Activated CD4-positive, alpha-beta memory T cell treated with anti-CD3 and anti-CD28 coated beads, Interleukin-2, amount 10 ng/mL, durations not matched to agents 7 days and 5 days (primary cell): ENCODE measurements around the gene PNP. TPM values are rescaled to one million over a fixed set of nuclear protein-coding genes. Genes with fewer than 3 reads are reported as not detected.

ENCODE experiments used
- CTCF ChIA-PET: fragments of 350-600 bp; sonication (Branson Sonifier 250); formaldehyde crosslinking; loops from one replicate; lab custom pipeline; 2021; ENCODE audit warnings: antibody characterized with exemption, inconsistent platforms; lab: Charles Lee
- POLR2A ChIA-PET: fragments of 350-600 bp; sonication (Branson Sonifier 250); formaldehyde crosslinking; loops from one replicate; lab custom pipeline; 2021; ENCODE audit warnings: antibody characterized with exemption; lab: Charles Lee
- DNase-seq: peaks from one replicate; pipeline ENCODE4 v3.0.0-alpha.2; 2020
- H3K27ac Mint-ChIP-seq: one replicate; pipeline ENCODE4 v1.8.0; 2021; ENCODE audit warnings: mild to moderate bottlenecking, mixed read lengths
- H3K27me3 Mint-ChIP-seq: one replicate; pipeline ENCODE4 v1.8.0; 2021; ENCODE audit warnings: mixed read lengths
- H3K36me3 Mint-ChIP-seq: one replicate; pipeline ENCODE4 v1.8.0; 2021; ENCODE audit warnings: low read depth, mixed read lengths
- H3K4me1 Mint-ChIP-seq: one replicate; pipeline ENCODE4 v1.8.0; 2021; ENCODE audit warnings: mixed read lengths
- H3K4me3 Mint-ChIP-seq: one replicate; pipeline ENCODE4 v1.8.0; 2021; ENCODE audit warnings: mild to moderate bottlenecking, mixed read lengths
- H3K9me3 Mint-ChIP-seq: one replicate; pipeline ENCODE4 v1.8.0; 2021; ENCODE audit warnings: mixed read lengths
- total RNA-seq, 2 experiments: library from RNA; stranded (reverse); gene quantifications; one replicate each; pipeline ENCODE4 v1.2.3, GENCODE V29; 2021

PNP gene
- total RNA-seq: 100 to 1,000 TPM; 207 to 210 TPM

DNA sequence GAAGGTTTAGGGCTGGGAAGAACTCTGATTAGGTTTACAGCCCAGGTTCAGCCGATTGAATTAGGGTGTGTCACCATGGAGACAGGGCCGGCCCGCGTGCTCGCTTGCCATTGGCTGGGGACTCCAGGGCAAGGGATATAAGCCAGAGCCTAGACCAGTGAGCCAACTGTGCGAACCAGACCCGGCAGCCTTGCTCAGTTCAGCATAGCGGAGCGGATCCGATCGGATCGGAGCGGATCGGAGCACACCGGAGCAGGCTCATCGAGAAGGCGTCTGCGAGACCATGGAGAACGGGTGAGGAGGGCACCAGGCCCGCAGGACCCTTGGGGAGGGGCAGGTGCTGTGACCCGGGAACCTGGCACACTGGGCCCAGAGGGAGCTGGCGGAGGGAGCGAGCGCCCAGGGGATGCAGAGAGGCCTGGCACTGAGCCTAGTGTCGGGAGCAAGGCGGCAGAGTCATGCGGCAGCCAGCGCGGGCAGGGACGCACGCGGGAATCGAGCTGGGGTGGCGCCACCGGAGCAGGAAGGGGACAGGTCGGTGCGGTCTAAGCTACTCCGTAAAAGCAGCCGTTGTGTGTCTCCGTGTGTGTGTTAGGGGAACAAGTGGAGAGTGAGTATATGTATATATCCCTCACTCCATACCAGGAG is at the start of gene PNP:
Gene PNP, plus strand, starts transcription at position 165 of the 648 bp plus-strand sequence. Its CDS starts 119 bp downstream, at position 284.
- POLR2A ChIA-PET: interaction anchor here (0.6 to 6.1 kb wide), 27 partner anchors 8 to 215 kb away, joined by 3 to 95 read pairs (median 6); partner anchors contain the start of genes APEX1, CCNB1IP1, OSGEP and PARP2
- DNase-seq: peak; percentile 91
- peaks cover 42% of the 10 kb centered on the region for H3K4me1 Mint-ChIP-seq
- H3K9me3 Mint-ChIP-seq: no peaks in the 10 kb centered on the region
- no peaks in the 10 kb centered on the region for H3K27me3 Mint-ChIP-seq
- peak within 1 kb of the TSS; percentile 88 for H3K4me3 Mint-ChIP-seq
- peaks cover 45% of the 10 kb centered on the region for H3K36me3 Mint-ChIP-seq
- peak within 1 kb of the TSS; percentile 91 for H3K27ac Mint-ChIP-seq
- CTCF ChIA-PET: interaction anchor here (0.9 to 3.4 kb wide), 11 partner anchors 8 to 144 kb away, joined by 3 to 13 read pairs (median 4); partner anchors contain the start of genes APEX1, OSGEP and TEP1

DNA sequence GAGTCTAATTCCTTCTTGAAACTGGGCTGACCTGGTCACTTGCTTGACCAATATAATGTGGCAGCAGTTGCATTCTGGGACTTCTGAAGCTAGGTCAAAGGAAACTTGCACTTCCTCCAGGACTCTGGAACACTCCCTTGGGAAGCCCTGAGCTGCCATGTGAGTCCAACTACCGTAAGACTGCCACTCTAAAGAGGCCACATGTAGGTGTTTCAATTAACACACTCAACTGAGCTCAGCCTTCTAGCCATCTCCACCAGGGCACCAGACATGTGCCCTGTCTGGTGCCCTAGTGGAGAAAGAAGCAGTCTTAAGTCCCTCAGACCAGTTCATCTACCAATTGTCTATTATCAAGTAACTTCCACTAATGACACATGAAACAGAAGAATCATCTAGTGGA is 49.8 kb upstream of the PNP start:
- Mint-ChIP-seq H3K27me3 (no peaks in the 10 kb centered on the region), H3K9me3 (no peaks in the 10 kb centered on the region), H3K36me3 (no peaks in the 10 kb centered on the region), H3K4me1 (peaks cover 12% of the 10 kb centered on the region), H3K27ac (no peak overlapping the region), H3K4me3 (no peak overlapping the region)
- ChIA-PET CTCF (no interaction called here), POLR2A (no interaction called here)
- DNase-seq: no peak

DNA sequence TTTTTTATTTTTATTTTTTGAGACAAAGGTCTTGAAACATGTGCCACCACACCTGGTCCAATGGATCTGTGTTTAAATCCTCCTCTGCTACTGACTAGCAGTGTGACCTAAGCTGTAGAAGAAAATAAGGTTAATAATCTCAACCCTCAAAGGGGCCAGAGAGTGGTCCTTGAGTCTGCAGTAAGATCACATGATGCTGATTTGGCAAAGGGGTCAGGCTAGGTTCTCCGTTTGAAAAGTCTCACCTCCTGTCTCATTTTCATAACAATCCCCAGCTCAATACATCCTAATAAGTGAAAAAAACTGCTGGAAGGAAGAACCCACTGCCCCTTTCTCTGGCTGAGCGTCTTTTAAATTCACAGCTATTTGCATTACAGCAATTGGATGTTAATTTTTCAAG is 47.9 kb upstream of the PNP start:
- H3K27me3 Mint-ChIP-seq: peaks cover 3% of the 10 kb centered on the region
- no peaks in the 10 kb centered on the region for H3K9me3 Mint-ChIP-seq
- ChIA-PET CTCF (interaction anchor here (1.0 kb wide), 1 partner anchor 40 kb away, joined by 3 read pairs; the partner anchor contains the start of gene PIP4P1), POLR2A (no interaction called here)
- no peaks in the 10 kb centered on the region for H3K36me3 Mint-ChIP-seq
- DNase-seq: no peak
- no peak overlapping the region for H3K27ac Mint-ChIP-seq
- no peak overlapping the region for H3K4me3 Mint-ChIP-seq
- peaks cover 1% of the 10 kb centered on the region for H3K4me1 Mint-ChIP-seq

DNA sequence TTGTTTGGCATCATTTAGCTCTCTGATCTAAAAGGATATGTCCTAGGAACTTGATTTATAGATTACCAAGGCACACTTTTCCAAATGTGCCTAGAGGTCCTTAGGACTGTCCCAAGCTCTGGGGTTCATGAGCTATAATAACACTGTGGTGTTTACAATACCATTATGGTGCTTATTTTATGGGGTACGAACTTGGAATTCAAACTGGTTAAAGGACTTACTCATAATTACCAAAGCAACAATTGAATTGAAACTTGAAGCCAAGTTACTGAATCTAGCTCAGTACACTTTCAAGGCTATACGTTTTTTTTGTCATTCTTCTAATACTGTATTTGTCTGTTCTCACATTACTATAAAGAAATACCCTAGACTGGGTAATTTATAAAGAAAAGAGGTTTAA is 46.3 kb upstream of the PNP start:
- Mint-ChIP-seq H3K27ac (no peak overlapping the region), H3K4me1 (peaks cover 9% of the 10 kb centered on the region), H3K36me3 (no peaks in the 10 kb centered on the region), H3K4me3 (no peak overlapping the region), H3K9me3 (no peaks in the 10 kb centered on the region), H3K27me3 (peaks cover 3% of the 10 kb centered on the region)
- DNase-seq: no peak
- CTCF ChIA-PET: interaction anchor here (3.8 kb wide), 1 partner anchor 9 kb away, joined by 28 read pairs; the partner anchor contains the start of gene TEP1
- POLR2A ChIA-PET: interaction anchor here (1.6 kb wide), 1 partner anchor 9 kb away, joined by 5 read pairs; the partner anchor contains the start of gene TEP1

DNA sequence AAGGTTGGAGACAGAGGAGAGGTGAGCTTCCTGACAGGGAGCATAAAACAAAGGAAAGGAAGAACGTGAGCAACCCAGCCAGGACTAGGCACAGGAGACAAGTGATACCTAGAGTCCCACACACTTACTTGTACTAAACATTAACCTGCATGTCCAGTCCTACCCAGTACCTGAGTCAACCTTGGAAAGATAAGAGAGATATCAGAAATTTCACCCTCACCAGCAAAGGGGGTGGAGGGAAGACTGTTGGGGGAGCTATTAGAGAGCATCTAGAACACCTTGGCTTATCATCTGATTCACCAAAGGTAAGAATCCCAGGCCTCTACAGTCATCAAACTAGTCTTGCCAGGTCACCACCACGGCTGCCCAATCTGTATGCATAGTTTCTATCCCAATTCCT is 44.4 kb upstream of the PNP start:
- Mint-ChIP-seq H3K27ac (no peak overlapping the region), H3K4me1 (peaks cover 20% of the 10 kb centered on the region), H3K27me3 (peaks cover 3% of the 10 kb centered on the region), H3K9me3 (no peaks in the 10 kb centered on the region), H3K36me3 (no peaks in the 10 kb centered on the region), H3K4me3 (no peak overlapping the region)
- ChIA-PET POLR2A (interaction anchor here (1.5 to 1.8 kb wide), 3 partner anchors 12 to 82 kb away, joined by 3 to 6 read pairs (median 4); partner anchors contain the start of genes APEX1, OSGEP, PARP2 and TEP1), CTCF (interaction anchor here (3.8 kb wide), 1 partner anchor 11 kb away, joined by 28 read pairs; the partner anchor contains the start of gene TEP1)
- DNase-seq: no peak

DNA sequence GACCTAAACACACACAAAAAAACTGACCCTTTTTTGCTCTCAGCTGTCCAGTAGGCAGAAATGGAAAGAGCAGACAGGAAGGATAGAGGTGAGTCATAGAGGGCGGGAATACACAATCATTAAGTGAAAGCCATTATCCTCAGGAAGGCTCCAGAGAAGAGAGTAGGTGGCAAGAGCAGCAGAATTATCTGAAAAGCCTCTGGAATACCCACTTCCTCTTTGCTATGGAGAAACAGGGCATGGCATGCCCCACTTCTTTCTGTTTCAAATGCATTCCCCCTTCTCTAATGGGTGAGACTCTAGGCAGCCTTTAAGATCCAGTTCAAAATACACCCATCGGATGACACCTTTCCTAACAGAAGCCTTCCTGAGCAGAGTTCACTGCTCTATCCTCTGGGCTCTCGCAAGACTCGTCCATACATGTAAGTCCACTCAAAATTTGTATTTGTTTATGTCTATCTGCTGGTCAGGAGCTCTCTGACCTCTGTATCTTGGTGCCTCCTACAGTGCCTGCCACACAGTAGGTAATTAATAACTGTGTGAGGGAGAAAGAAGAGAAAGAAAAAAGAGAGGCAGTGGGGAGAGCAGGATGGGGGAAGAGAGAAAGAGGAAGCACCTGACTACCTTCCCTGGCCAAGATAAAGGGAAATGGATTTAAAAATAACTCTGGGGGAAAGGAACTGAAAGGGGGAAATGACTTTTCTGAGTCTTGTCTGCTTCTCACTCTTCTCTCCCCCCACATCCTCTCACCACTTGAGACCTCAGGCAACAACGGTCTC is 41.8 kb upstream of the PNP start:
- Mint-ChIP-seq H3K27ac (peak overlapping the region; percentile 28), H3K9me3 (no peaks in the 10 kb centered on the region), H3K27me3 (peaks cover 3% of the 10 kb centered on the region), H3K4me1 (peaks cover 20% of the 10 kb centered on the region), H3K36me3 (no peaks in the 10 kb centered on the region), H3K4me3 (no peak overlapping the region)
- no peak for DNase-seq
- CTCF ChIA-PET: no interaction called here
- POLR2A ChIA-PET: interaction anchor here (1.8 kb wide), 1 partner anchor 84 kb away, joined by 6 read pairs; the partner anchor contains the start of gene PARP2

DNA sequence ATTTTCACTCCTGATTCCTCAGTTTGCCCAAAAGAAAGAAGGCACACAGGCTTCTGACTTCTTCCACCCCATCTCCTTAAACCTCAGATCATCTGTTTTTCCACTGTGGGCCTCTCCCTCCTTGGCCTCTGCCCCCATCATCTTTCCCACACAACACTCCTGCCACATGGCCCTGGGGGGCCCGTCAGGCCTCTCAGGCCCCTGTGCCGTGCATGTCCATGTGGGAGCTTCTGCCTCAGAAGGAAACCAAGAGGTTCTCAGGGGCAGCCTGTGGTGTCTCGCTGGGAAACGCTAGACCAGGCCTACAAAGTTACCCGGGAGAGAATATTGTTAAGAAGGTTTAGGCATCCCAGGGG is 41.2 kb upstream of the PNP start:
- ChIA-PET CTCF (interaction anchor here (1.3 kb wide), 1 partner anchor 12 kb away, joined by 4 read pairs; no protein-coding TSS in a partner anchor), POLR2A (interaction anchor here (1.8 kb wide), 1 partner anchor 85 kb away, joined by 6 read pairs; the partner anchor contains the start of gene PARP2)
- H3K27me3 Mint-ChIP-seq: peaks cover 3% of the 10 kb centered on the region
- H3K36me3 Mint-ChIP-seq: no peaks in the 10 kb centered on the region
- H3K4me3 Mint-ChIP-seq: no peak overlapping the region
- H3K4me1 Mint-ChIP-seq: peaks cover 20% of the 10 kb centered on the region
- peak overlapping the region; percentile 28 for H3K27ac Mint-ChIP-seq
- DNase-seq: no peak
- no peaks in the 10 kb centered on the region for H3K9me3 Mint-ChIP-seq

DNA sequence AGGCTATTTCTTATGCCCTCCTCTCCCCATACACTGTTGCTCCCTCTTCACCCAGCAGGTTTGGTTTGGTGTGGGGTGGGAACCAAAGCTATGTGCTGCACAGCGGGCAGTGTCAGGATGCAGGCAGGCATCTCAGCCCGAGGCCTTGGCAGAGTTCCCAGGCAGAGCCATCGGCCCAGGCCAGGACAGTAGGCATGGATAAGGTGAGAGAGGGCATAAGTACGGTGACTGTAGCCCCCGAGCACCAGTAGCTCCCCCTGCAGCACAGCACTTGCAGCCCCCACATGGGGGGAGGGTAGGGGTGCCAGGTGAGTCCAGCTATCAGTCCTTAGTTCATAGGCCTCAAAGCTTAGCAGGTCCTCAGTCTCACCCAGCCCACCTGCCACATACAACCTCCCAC is 40.4 kb upstream of the PNP start:
- Mint-ChIP-seq H3K4me1 (peaks cover 20% of the 10 kb centered on the region), H3K9me3 (no peaks in the 10 kb centered on the region), H3K27me3 (peaks cover 3% of the 10 kb centered on the region), H3K36me3 (no peaks in the 10 kb centered on the region), H3K4me3 (no peak overlapping the region), H3K27ac (peak overlapping the region; percentile 36)
- POLR2A ChIA-PET: interaction anchor here (1.8 kb wide), 1 partner anchor 85 kb away, joined by 6 read pairs; the partner anchor contains the start of gene PARP2
- CTCF ChIA-PET: interaction anchor here (1.3 kb wide), 1 partner anchor 13 kb away, joined by 4 read pairs; no protein-coding TSS in a partner anchor
- DNase-seq: no peak

DNA sequence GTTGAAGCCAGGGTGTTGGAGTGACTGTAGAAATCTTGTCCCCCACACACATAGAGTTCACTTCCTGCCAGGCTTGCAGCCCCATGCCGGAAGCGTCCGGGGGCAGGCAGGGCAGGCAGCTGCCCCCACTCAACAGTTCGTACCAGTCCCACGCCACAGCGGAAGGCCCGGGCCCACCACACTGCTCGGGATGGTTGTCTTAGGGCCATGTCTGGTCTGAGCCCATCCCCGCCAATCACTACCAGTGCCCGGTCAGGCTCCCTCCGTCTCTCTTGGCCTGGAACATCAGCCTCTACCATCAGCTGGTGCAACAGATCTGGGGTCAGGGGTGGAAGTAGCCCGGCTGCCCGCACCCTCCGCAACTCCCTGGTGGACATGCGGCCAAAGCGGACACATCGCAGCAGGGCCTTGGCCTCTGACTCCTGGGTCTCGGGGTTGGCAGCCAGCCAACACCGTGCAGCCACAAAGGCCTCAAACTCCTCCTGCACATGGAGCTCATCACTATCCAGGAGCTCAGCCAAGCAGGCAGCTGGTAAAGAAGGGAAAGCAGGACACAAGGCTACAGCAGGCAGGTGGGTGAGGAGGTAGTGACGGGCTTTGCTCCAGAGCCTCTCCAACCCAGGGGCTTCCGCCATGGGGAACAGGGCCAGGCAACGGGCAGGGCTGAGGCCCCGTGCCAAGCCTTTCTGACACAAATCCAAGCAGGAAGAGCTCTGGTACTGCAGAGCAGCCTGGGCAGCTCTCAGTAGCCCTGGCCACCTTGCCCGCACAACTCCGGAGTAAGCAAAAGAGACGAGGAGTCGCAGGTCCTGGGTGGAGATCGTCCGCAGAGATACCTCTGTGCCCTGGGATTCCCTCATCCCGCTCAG is 39.2 kb upstream of the PNP start:
- Mint-ChIP-seq H3K27ac (no peak overlapping the region), H3K4me1 (peaks cover 20% of the 10 kb centered on the region), H3K9me3 (no peaks in the 10 kb centered on the region), H3K4me3 (no peak overlapping the region), H3K27me3 (peaks cover 3% of the 10 kb centered on the region), H3K36me3 (no peaks in the 10 kb centered on the region)
- CTCF ChIA-PET: no interaction called here
- no peak for DNase-seq
- POLR2A ChIA-PET: interaction anchor here (1.2 kb wide), 1 partner anchor 98 kb away, joined by 3 read pairs; no protein-coding TSS in a partner anchor

DNA sequence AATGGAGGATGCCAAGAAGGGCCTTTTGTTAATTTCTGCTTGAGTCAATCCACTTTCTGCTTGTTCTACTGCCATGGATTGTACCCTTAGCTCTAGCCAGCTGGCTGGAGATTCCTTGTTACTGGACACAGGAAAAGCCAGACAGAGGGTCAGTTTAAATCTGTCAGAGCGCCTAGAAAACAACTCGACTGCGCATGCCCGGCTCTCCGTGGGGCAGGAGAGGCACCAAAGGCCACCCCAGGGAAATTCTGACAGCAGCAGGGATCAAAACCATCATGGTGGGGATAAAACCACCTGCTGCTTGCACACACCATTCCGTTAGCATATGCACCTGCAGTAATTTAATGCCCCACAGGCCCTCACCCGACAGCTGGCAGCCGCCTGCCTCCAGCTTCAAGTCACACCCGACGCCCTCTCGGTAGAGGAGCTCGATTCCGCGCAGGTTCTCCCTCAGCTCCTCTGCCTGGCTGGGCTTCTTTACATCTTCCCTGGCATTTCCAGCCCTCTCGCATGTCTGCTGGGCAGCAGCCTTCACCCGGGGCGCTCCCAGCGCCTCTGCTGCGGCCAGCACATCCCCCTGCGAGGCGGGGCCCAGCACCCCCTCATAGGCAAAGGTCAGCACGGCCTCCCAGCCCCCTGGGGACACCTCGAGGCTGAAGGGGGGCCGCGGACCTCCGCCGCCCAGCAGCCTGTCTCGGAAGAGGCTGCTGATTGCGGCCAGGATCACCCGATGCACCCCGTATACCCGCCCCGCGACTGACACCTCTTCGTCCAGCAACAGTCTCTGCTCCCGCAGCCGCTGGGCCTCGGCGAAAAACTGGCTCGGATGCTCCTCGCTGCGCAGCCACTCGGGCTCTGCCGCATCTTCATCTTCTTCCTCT is 34.3 kb upstream of the PNP start:
- no peaks in the 10 kb centered on the region for H3K9me3 Mint-ChIP-seq
- H3K36me3 Mint-ChIP-seq: no peaks in the 10 kb centered on the region
- H3K27ac Mint-ChIP-seq: no peak overlapping the region
- H3K4me3 Mint-ChIP-seq: no peak overlapping the region
- DNase-seq: no peak
- H3K4me1 Mint-ChIP-seq: no peaks in the 10 kb centered on the region
- POLR2A ChIA-PET: no interaction called here
- CTCF ChIA-PET: interaction anchor here (1.4 kb wide), 1 partner anchor 107 kb away, joined by 3 read pairs; no protein-coding TSS in a partner anchor
- H3K27me3 Mint-ChIP-seq: peaks cover 3% of the 10 kb centered on the region

DNA sequence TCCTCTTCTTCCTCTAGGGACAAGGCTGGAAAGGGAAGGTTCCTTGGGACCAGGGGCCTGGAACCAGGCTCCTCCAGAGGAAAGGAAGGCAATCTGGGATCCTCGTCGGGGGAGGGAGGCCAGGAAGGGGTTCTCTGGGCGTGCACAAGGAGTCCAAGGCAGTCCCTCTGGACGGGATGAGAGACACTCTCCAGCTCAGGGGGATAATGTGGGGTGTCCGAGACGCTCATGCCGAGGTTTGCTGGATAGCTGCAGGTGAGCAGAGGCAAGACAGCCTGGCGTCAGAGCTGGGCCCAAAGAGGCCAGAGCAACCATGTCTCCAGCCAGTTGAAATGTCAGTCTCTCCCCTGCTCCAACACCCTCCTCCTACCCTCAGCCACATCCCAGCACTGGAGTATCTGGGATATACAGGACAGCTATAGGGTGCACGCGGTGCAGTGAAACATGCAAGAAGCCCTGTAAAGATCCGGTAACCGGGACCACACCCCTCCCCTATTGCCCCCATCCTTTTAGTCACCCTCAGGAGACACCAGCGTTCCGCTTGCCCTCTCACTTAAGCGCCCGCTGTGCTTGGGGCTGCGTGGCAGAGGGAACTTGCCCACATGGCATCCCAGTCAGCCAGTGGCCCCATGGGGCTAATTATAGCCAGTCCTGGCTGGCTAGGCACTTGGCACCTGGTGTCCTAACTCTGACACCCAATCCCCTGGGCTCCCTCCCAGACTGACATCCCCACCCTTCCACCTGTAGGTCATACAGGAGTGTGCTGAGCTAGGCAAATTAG is 33.4 kb upstream of the PNP start, which contains the start of gene KLHL33:
Gene KLHL33, minus strand, starts transcription at position 585 of the 781 bp plus-strand sequence. Its CDS starts 355 bp downstream, at position 230.
- POLR2A ChIA-PET: no interaction called here

More for the DNA sequence above, 33.4 kb upstream of the PNP start, which contains the start of gene KLHL33:
- H3K27ac Mint-ChIP-seq: no peak within 1 kb of the TSS
- CTCF ChIA-PET: interaction anchor here (1.4 kb wide), 1 partner anchor 108 kb away, joined by 3 read pairs; no protein-coding TSS in a partner anchor
- DNase-seq: no peak
- H3K36me3 Mint-ChIP-seq: no peaks in the 10 kb centered on the region
- peaks cover 4% of the 10 kb centered on the region for H3K4me1 Mint-ChIP-seq
- H3K9me3 Mint-ChIP-seq: no peaks in the 10 kb centered on the region
- H3K4me3 Mint-ChIP-seq: no peak within 1 kb of the TSS
- peaks cover 4% of the 10 kb centered on the region for H3K27me3 Mint-ChIP-seq
